ENCODE measurements around the gene ATAD3A.

ATAD3A gene

GRCh38 chr1:1535201-1536018, 23.4 kb downstream of the ATAD3A start:
- H3K4me1 ChIP-seq, result no peaks in the 10 kb centered on the region
- no peaks in the 10 kb centered on the region for H3K27me3 ChIP-seq
- no peaks in the 10 kb centered on the region; the same call in 1 of the 2 replicates for H3K9me3 ChIP-seq
- peaks cover 25% of the 10 kb centered on the region for H3K36me3 ChIP-seq
- TF ChIP-seq CTCF (IDR thresholded peaks at IDR 0.05; ENCODE audit: low read depth, low read length), result no peak
- no peak for DNase-seq
- H3K4me3 ChIP-seq (ENCODE audit: low read depth, low read length), result no peak overlapping the region

- H3K27me3 ChIP-seq, result no peaks in the 10 kb centered on the region
- no peak for TF ChIP-seq CTCF (IDR thresholded peaks at IDR 0.05; ENCODE audit: low read depth, low read length)
- H3K36me3 ChIP-seq, result peaks cover 26% of the 10 kb centered on the region
- H3K4me3 ChIP-seq (ENCODE audit: low read depth, low read length), result no peak overlapping the region
- DNase-seq, result no peak
- H3K4me1 ChIP-seq, result peaks cover 3% of the 10 kb centered on the region; the same call in 1 of the 2 replicates
- no peaks in the 10 kb centered on the region for H3K9me3 ChIP-seq
Observed at GRCh38 chr1:1536019-1536937, 24.3 kb downstream of the ATAD3A start.

GRCh38 chr1:1536938-1537546, 25.1 kb downstream of the ATAD3A start:
- Histone ChIP-seq H3K4me3 (ENCODE audit: low read depth, low read length) (no peak overlapping the region), H3K9me3 (no peaks in the 10 kb centered on the region), H3K36me3 (peaks cover 27% of the 10 kb centered on the region), H3K4me1 (peaks cover 3% of the 10 kb centered on the region; the same call in 1 of the 2 replicates), H3K27me3 (no peaks in the 10 kb centered on the region)
- no peak for TF ChIP-seq CTCF (IDR thresholded peaks at IDR 0.05; ENCODE audit: low read depth, low read length)
- DNase-seq, result no peak

- Histone ChIP-seq H3K27me3 (no peaks in the 10 kb centered on the region), H3K36me3 (peaks cover 31% of the 10 kb centered on the region), H3K9me3 (no peaks in the 10 kb centered on the region), H3K4me1 (peaks cover 3% of the 10 kb centered on the region; the same call in 1 of the 2 replicates), H3K4me3 (ENCODE audit: low read depth, low read length) (no peak overlapping the region)
- DNase-seq, result no peak
- no peak for TF ChIP-seq CTCF (IDR thresholded peaks at IDR 0.05; ENCODE audit: low read depth, low read length)
Observed at GRCh38 chr1:1537626-1538250, 25.8 kb downstream of the ATAD3A start.

GRCh38 chr1:1538334-1538733, 26.4 kb downstream of the ATAD3A start:
- Histone ChIP-seq H3K4me1 (peaks cover 3% of the 10 kb centered on the region; the same call in 1 of the 2 replicates), H3K27me3 (no peaks in the 10 kb centered on the region), H3K9me3 (no peaks in the 10 kb centered on the region), H3K36me3 (peaks cover 37% of the 10 kb centered on the region), H3K4me3 (ENCODE audit: low read depth, low read length) (no peak overlapping the region)
- no peak for DNase-seq
- TF ChIP-seq CTCF (IDR thresholded peaks at IDR 0.05; ENCODE audit: low read depth, low read length), result no peak
